Endometrial microvascular endothelial cells (primary cell): ENCODE data around the gene ANKRD50. TPM values are rescaled to one million over a fixed set of nuclear protein-coding genes. Genes with fewer than 3 reads are reported as not detected.

Experiments used
- in situ Hi-C: cut with HindIII; loops from 2 replicates; pipeline ENCODE4 v1.10.0; 2017; ENCODE audit warnings: low sequenced_read_pairs, low pct_unique_long_range_greater_than_20kb; ENCODE audit errors: inconsistent ontology term
- total RNA-seq: library from RNA; depleted of rRNA; stranded (reverse); fragments of >200 nt; gene quantifications from one replicate; pipeline ENCODE4 v1.2.3, GENCODE V29; 2015; ENCODE audit errors: inconsistent ontology term

The ANKRD50 gene
- total RNA-seq, 1 donor from 2014 or later = 67.4 TPM

GRCh38 chr4:124710911-124711310 is 1.6 kb downstream of the ANKRD50 start:
- in situ Hi-C loops = loop anchor here (25.0 kb wide), 1 partner anchor 226 kb away; no protein-coding TSS in a partner anchor

- in situ Hi-C loops = loop anchor here (25.0 kb wide), 1 partner anchor 227 kb away; no protein-coding TSS in a partner anchor
Measured at GRCh38 chr4:124710015-124710741, 2.4 kb downstream of the ANKRD50 start.

- in situ Hi-C loops = loop anchor here (25.0 kb wide), 1 partner anchor 229 kb away; no protein-coding TSS in a partner anchor
Measured at GRCh38 chr4:124708517-124709300, 3.8 kb downstream of the ANKRD50 start.

- in situ Hi-C loops = loop anchor here (25.0 kb wide), 1 partner anchor 232 kb away; no protein-coding TSS in a partner anchor
Measured at GRCh38 chr4:124705393-124705792, 7.1 kb downstream of the ANKRD50 start.

- in situ Hi-C loops = loop anchor here (25.0 kb wide), 1 partner anchor 234 kb away; no protein-coding TSS in a partner anchor
Measured at GRCh38 chr4:124703154-124703553, 9.4 kb downstream of the ANKRD50 start.

GRCh38 chr4:124697441-124697840 is 15.1 kb downstream of the ANKRD50 start:
- in situ Hi-C loops = no loop called here

- in situ Hi-C loops = no loop called here
Measured at GRCh38 chr4:124696182-124696581, 16.4 kb downstream of the ANKRD50 start.

- in situ Hi-C loops = no loop called here
Measured at GRCh38 chr4:124694946-124695598, 17.5 kb downstream of the ANKRD50 start.

- in situ Hi-C loops = no loop called here
Measured at GRCh38 chr4:124694306-124694705, 18.2 kb downstream of the ANKRD50 start.

- in situ Hi-C loops = no loop called here
Measured at GRCh38 chr4:124691801-124692200, 20.7 kb downstream of the ANKRD50 start.

- in situ Hi-C loops = no loop called here
Measured at GRCh38 chr4:124686279-124686678, 26.3 kb downstream of the ANKRD50 start.

- in situ Hi-C loops = no loop called here
Measured at GRCh38 chr4:124685851-124686250, 26.7 kb downstream of the ANKRD50 start.

GRCh38 chr4:124684301-124684700 is 28.2 kb downstream of the ANKRD50 start:
- in situ Hi-C loops = no loop called here

GRCh38 chr4:124682384-124682783 is 30.1 kb downstream of the ANKRD50 start:
- in situ Hi-C loops = no loop called here

GRCh38 chr4:124666496-124666895 is 46.0 kb downstream of the ANKRD50 start:
- in situ Hi-C loops = no loop called here

GRCh38 chr4:124658795-124659194 is 53.7 kb downstream of the ANKRD50 start:
- in situ Hi-C loops = no loop called here

- in situ Hi-C loops = no loop called here
Measured at GRCh38 chr4:124650614-124651013, 61.9 kb downstream of the ANKRD50 start.

GRCh38 chr4:124647599-124647998 is 64.9 kb downstream of the ANKRD50 start:
- in situ Hi-C loops = no loop called here

- in situ Hi-C loops = no loop called here
Measured at GRCh38 chr4:124644621-124645020, 67.9 kb downstream of the ANKRD50 start.
